Common myeloid progenitor, CD34-positive (primary cell): Measurements from ENCODE around the gene HUNK.

ENCODE experiments used
- CTCF ChIA-PET: fragments of 350-600 bp; sonication (Branson Sonifier 250); formaldehyde crosslinking; loops from one replicate; lab custom pipeline; 2021; ENCODE audit warnings: antibody characterized with exemption; lab: Charles Lee
- POLR2A ChIA-PET: fragments of 350-600 bp; sonication (Branson Sonifier 250); formaldehyde crosslinking; loops from one replicate; lab custom pipeline; 2021; ENCODE audit warnings: antibody characterized with exemption; lab: Charles Lee
- DNase-seq, 3 donors: peaks; one replicate each; pipeline versions ENCODE4 v3.0.0 to v3.0.0-alpha.2; 2013
- H3K27ac ChIP-seq, 2 experiments: 1 replicate in 1 of 2; 2 replicates in 1 of 2; pipeline ENCODE4 v1.7.0; 2013; ENCODE audit warnings: inconsistent platforms in 2 of 2, low read length in 2 of 2, mild to moderate bottlenecking in 2 of 2, low read depth in 1 of 2, moderate library complexity in 1 of 2; ENCODE audit not compliant: severe bottlenecking in 2 of 2, insufficient read depth in 1 of 2, poor library complexity in 1 of 2
- H3K27me3 ChIP-seq, 5 experiments: replicated peaks in 2 of 5; 1 replicate in 3 of 5; 2 replicates in 2 of 5; pipeline versions ENCODE4 v1.6.1 to v1.7.0; 2013; ENCODE audit warnings: low read length in 4 of 5, mild to moderate bottlenecking in 2 of 5, moderate library complexity in 2 of 5, inconsistent platforms in 1 of 5; ENCODE audit not compliant: insufficient read depth in 5 of 5, control insufficient read depth in 4 of 5
- H3K36me3 ChIP-seq, 4 experiments: 1 replicate in 2 of 4; 2 replicates in 2 of 4; pipeline versions ENCODE4 v1.6.1 to v1.7.0; 2013; ENCODE audit warnings: low read length in 3 of 4, control low read depth in 1 of 4, mild to moderate bottlenecking in 1 of 4; ENCODE audit not compliant: control insufficient read depth in 4 of 4, insufficient read depth in 4 of 4
- H3K4me1 ChIP-seq, 4 experiments: 1 replicate in 3 of 4; 2 replicates in 1 of 4; pipeline versions ENCODE4 v1.6.1 to v1.7.1; 2013; ENCODE audit warnings: low read length in 3 of 4, mild to moderate bottlenecking in 3 of 4, control low read depth in 1 of 4, inconsistent platforms in 1 of 4, moderate library complexity in 1 of 4; ENCODE audit not compliant: control insufficient read depth in 4 of 4, insufficient read depth in 4 of 4; ENCODE audit errors: control extremely low read depth in 1 of 4
- H3K4me3 ChIP-seq, 7 experiments: 1 replicate in 4 of 7; 2 replicates in 3 of 7; pipeline versions ENCODE4 v1.5.1 to v1.7.0; 2013; ENCODE audit warnings: mild to moderate bottlenecking in 7 of 7, low read length in 6 of 7, moderate library complexity in 6 of 7, inconsistent platforms in 2 of 7, low read depth in 2 of 7, control low read depth in 1 of 7; ENCODE audit not compliant: insufficient read depth in 4 of 7, control insufficient read depth in 1 of 7; ENCODE audit errors: extremely low read depth in 1 of 7
- H3K9me3 ChIP-seq, 5 experiments: 1 replicate in 4 of 5; 2 replicates in 1 of 5; pipeline versions ENCODE4 v1.6.1 to v1.7.1; 2013; ENCODE audit warnings: low read length in 4 of 5, mild to moderate bottlenecking in 2 of 5, inconsistent platforms in 1 of 5, low read depth in 1 of 5, moderate library complexity in 1 of 5; ENCODE audit not compliant: control insufficient read depth in 4 of 5, insufficient read depth in 2 of 5; ENCODE audit errors: control extremely low read depth in 1 of 5
- WGBS: methylation state at CpG from one replicate; pipeline ENCODE4 v1.1.5; 2013; ENCODE audit not compliant: insufficient coverage; 5-methylcytosine and 5-hydroxymethylcytosine counted together

The HUNK gene

GRCh38 chr21:31844206-31844605, 28.6 kb upstream of the HUNK start:
- H3K4me1 ChIP-seq = no peaks in the 10 kb centered on the region

GRCh38 chr21:31845151-31845729, 27.6 kb upstream of the HUNK start:
- Histone ChIP-seq H3K27me3 (peaks cover 0 to 4% (median 0%) of the 10 kb centered on the region in 5 experiments), H3K4me1 (no peaks in the 10 kb centered on the region), H3K27ac (no peak overlapping the region), H3K36me3 (no peaks in the 10 kb centered on the region), H3K4me3 (no peak overlapping the region), H3K9me3 (no peaks in the 10 kb centered on the region)
- ChIA-PET CTCF (no interaction called here), POLR2A (no interaction called here)
- 71% methylated on average over 4 of the region's 6 CpGs for WGBS
- DNase-seq = no peak

More at GRCh38 chr21:31844206-31844605, 28.6 kb upstream of the HUNK start:
- Histone ChIP-seq H3K9me3 (no peaks in the 10 kb centered on the region), H3K27me3 (peaks cover 0 to 4% (median 0%) of the 10 kb centered on the region in 5 experiments), H3K27ac (no peak overlapping the region), H3K4me3 (no peak overlapping the region), H3K36me3 (no peaks in the 10 kb centered on the region)
- CTCF ChIA-PET = no interaction called here
- no peak for DNase-seq
- POLR2A ChIA-PET = no interaction called here

GRCh38 chr21:31846690-31847089, 26.1 kb upstream of the HUNK start:
- ChIA-PET POLR2A (no interaction called here), CTCF (no interaction called here)
- Histone ChIP-seq H3K4me3 (no peak overlapping the region), H3K9me3 (no peaks in the 10 kb centered on the region), H3K36me3 (no peaks in the 10 kb centered on the region), H3K27ac (no peak overlapping the region), H3K4me1 (no peaks in the 10 kb centered on the region), H3K27me3 (peaks cover 0 to 4% (median 0%) of the 10 kb centered on the region in 5 experiments)
- WGBS = 100% methylated on average over 1 of the region's 1 CpG
- no peak for DNase-seq

- H3K27me3 ChIP-seq = peaks cover 0 to 4% (median 0%) of the 10 kb centered on the region in 5 experiments
- H3K36me3 ChIP-seq = no peaks in the 10 kb centered on the region
- WGBS = 93% methylated on average over 3 of the region's 3 CpGs
- no peak overlapping the region for H3K4me3 ChIP-seq
- no peaks in the 10 kb centered on the region for H3K4me1 ChIP-seq
- no peak for DNase-seq
- POLR2A ChIA-PET = no interaction called here
- H3K27ac ChIP-seq = no peak overlapping the region
- H3K9me3 ChIP-seq = peaks cover 0 to 3% (median 0%) of the 10 kb centered on the region in 5 experiments
- CTCF ChIA-PET = interaction anchor here (0.7 kb wide), 1 partner anchor 19 kb away, joined by 3 read pairs; no protein-coding TSS in a partner anchor
Measured at GRCh38 chr21:31847761-31848160, 25.1 kb upstream of the HUNK start.

- POLR2A ChIA-PET = no interaction called here
Measured at GRCh38 chr21:31848326-31848985, 24.4 kb upstream of the HUNK start.

GRCh38 chr21:31850886-31851285, 21.9 kb upstream of the HUNK start:
- POLR2A ChIA-PET = no interaction called here

More at GRCh38 chr21:31848326-31848985, 24.4 kb upstream of the HUNK start:
- CTCF ChIA-PET = no interaction called here
- Histone ChIP-seq H3K9me3 (peaks cover 0 to 3% (median 0%) of the 10 kb centered on the region in 5 experiments), H3K27me3 (peaks cover 0 to 4% (median 0%) of the 10 kb centered on the region in 5 experiments), H3K36me3 (no peaks in the 10 kb centered on the region), H3K4me3 (no peak overlapping the region), H3K4me1 (no peaks in the 10 kb centered on the region), H3K27ac (no peak overlapping the region)
- DNase-seq = no peak
- WGBS = 93% methylated on average over 2 of the region's 4 CpGs

GRCh38 chr21:31855180-31855579, 17.6 kb upstream of the HUNK start:
- DNase-seq = no peak
- ChIA-PET CTCF (no interaction called here), POLR2A (no interaction called here)
- no peaks in the 10 kb centered on the region for H3K36me3 ChIP-seq
- peaks cover 0 to 3% (median 0%) of the 10 kb centered on the region in 5 experiments for H3K9me3 ChIP-seq
- H3K27ac ChIP-seq = no peak overlapping the region
- H3K27me3 ChIP-seq = peaks cover 0 to 4% (median 0%) of the 10 kb centered on the region in 5 experiments
- no peaks in the 10 kb centered on the region for H3K4me1 ChIP-seq
- 81% methylated on average over 3 of the region's 4 CpGs for WGBS
- H3K4me3 ChIP-seq = no peak overlapping the region

More at GRCh38 chr21:31850886-31851285, 21.9 kb upstream of the HUNK start:
- Histone ChIP-seq H3K27me3 (peaks cover 0 to 4% (median 2%) of the 10 kb centered on the region in 5 experiments), H3K4me3 (no peak overlapping the region), H3K36me3 (no peaks in the 10 kb centered on the region), H3K9me3 (peaks cover 0 to 3% (median 0%) of the 10 kb centered on the region in 5 experiments), H3K27ac (no peak overlapping the region), H3K4me1 (no peaks in the 10 kb centered on the region)
- CTCF ChIA-PET = no interaction called here
- WGBS = 95% methylated on average over 3 of the region's 7 CpGs
- DNase-seq = no peak
